CD4-positive, alpha-beta T cell treated with Interleukin-1 beta for 1 hour (primary cell): ENCODE results near the gene RBM17.
"Not testable (repeated sequence)": the region's sequence is repeated elsewhere in the genome, so short reads cannot be mapped to it uniquely, and the experiment has no call there.

Experiments
- DNase-seq, 2 donors: peaks; one replicate each; pipeline ENCODE4 v3.0.0-alpha.2; 2020 to 2022

RBM17 gene

GRCh38 chr10:6140141-6140841 is 51.5 kb downstream of the RBM17 start:
- DNase-seq = peak; percentile 23 to 48

GRCh38 chr10:6140965-6141295 is 52.1 kb downstream of the RBM17 start:
- DNase-seq = no peak

- peak; percentile 18 to 42 for DNase-seq
Observed at GRCh38 chr10:6141296-6142151, 52.7 kb downstream of the RBM17 start.

- not testable (repeated sequence) for DNase-seq
Observed at GRCh38 chr10:6142186-6142585, 53.4 kb downstream of the RBM17 start.

- no peak for DNase-seq
Observed at GRCh38 chr10:6142644-6143043, 53.8 kb downstream of the RBM17 start.

- no peak for DNase-seq
Observed at GRCh38 chr10:6143181-6143580, 54.3 kb downstream of the RBM17 start.

- peak; percentile 87 to 89 for DNase-seq
Observed at GRCh38 chr10:6144406-6145165, 55.8 kb downstream of the RBM17 start.

- DNase-seq = no peak
Observed at GRCh38 chr10:6145166-6145987, 56.5 kb downstream of the RBM17 start.

GRCh38 chr10:6146013-6146785 is 57.4 kb downstream of the RBM17 start:
- DNase-seq = no peak

- no peak for DNase-seq
Observed at GRCh38 chr10:6146921-6147320, 58.1 kb downstream of the RBM17 start.

- DNase-seq = peak in 1 of 2 donors; percentile 37
Observed at GRCh38 chr10:6148251-6148701, 59.4 kb downstream of the RBM17 start.

GRCh38 chr10:6148908-6149307 is 60.1 kb downstream of the RBM17 start:
- DNase-seq = no peak

- peak; percentile 66 to 75 for DNase-seq
Observed at GRCh38 chr10:6151087-6151977, 62.5 kb downstream of the RBM17 start.

GRCh38 chr10:6153845-6154244 is 65.0 kb downstream of the RBM17 start:
- no peak for DNase-seq

GRCh38 chr10:6154566-6154965 is 65.7 kb downstream of the RBM17 start:
- no peak for DNase-seq

GRCh38 chr10:6158276-6158675 is 69.4 kb downstream of the RBM17 start:
- no peak for DNase-seq

- no peak for DNase-seq
Observed at GRCh38 chr10:6161921-6162320, 73.1 kb downstream of the RBM17 start.

GRCh38 chr10:6162589-6163356 is 73.9 kb downstream of the RBM17 start:
- no peak for DNase-seq

GRCh38 chr10:6163364-6164270 is 74.8 kb downstream of the RBM17 start:
- DNase-seq = peak; percentile 92
